CD4-positive, alpha-beta T cell treated with Interleukin-12 subunit alpha and Interleukin-12 subunit beta, for 1 hour (primary cell): ENCODE measurements around the gene CNNM1.
A peak's percentile ranks its signal among the peaks of the same experiment; 100 is the strongest.

Experiments used
- DNase-seq: peaks from one replicate; pipeline ENCODE4 v3.0.0-alpha.2; 2020

Gene CNNM1

DNA sequence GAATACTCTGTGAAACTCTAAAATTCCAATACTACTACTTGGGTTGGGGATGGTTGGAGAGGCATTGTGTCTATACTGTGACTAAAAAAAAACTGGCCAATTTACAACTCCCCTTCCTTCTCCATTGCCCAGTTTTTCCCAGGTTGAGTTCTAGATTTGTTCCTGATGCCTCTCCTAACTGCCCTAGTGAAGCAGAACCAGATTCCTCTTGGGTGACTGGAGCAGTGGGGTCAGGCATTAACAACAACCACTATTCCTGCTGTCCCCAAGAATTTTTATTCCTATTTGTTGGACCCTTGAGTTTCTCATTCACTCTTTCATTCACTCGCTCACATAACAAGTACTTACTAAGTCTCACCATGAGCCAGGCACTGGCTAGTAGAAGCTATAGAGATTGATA is 95.5 kb downstream of the CNNM1 start:
- no peak for DNase-seq

DNA sequence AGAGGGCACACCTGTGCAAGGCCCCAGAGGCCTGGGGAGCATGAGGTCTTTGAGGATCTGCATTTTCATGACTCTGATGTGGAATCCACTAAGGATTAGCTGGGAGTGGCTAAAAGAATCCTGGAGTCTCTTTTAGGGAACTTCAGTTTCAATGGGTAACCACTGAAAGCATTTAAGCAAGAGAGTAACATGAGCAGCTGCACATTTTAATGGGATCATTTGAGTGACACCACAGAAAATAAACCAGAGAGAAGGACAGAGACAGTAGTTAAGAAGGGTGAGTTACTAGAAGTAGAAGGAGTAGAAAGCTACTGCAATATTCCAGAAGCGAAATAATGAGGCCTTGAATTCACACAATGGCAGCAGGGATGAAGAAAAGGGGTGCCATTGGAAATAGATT is 96.0 kb downstream of the CNNM1 start:
- no peak for DNase-seq

DNA sequence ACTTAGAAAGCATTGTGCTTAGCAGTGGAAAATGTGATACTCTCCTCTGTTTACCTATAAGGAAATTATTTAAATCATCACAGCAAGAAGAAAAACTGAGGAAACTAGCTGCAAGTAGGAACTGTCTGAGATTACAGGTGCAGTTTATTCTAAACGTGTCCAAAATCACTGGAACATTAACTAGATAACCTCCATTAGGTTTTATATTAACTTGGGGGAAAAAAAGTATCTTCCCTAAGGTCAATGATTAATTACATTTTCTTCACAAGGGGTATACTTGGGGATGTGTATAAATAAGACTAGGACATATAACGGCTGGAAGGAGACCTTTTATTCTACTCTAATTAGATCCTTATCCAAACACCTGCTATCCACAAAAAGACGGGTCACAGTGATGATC is 97.5 kb downstream of the CNNM1 start:
- DNase-seq = no peak

GRCh38 chr10:99427566-99428190 is 98.5 kb downstream of the CNNM1 start:
- DNase-seq = no peak

DNA sequence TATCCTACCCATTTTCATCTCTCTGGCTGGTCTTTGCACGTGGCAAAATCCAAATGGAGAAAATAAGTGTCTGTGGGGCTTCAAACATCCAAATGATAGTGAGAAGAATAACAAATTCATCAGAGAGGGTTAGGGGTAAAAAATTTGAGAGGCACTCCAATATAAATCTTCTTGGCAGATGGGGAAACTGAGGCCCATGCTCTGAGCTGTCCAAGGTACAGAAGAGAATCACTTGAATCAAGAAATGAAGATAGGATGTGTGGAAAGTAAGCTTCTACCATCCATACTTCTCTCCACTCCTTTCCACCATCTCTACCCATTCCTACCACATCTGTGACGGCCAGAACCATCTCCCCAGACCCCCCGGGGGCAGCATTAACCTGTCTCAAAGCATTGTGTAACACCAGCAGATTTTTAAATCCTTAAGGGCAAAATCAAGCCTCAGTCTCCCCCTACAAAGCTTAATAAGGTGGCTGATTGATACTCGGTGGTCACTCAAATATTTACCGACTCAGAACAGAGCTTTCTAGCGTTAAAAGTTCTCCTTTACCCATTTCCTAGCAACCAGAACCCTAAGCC is 100.5 kb downstream of the CNNM1 start:
- DNase-seq = no peak

- no peak for DNase-seq
Observed at GRCh38 chr10:99430116-99430450, 100.9 kb downstream of the CNNM1 start.

- peak; percentile 96 for DNase-seq
Observed at GRCh38 chr10:99430451-99431189, 101.5 kb downstream of the CNNM1 start, which contains the start of gene GOT1. Gene GOT1 (minus strand): TSS chr10:99430624. CDS start chr10:99430565, 59 bp downstream.

DNA sequence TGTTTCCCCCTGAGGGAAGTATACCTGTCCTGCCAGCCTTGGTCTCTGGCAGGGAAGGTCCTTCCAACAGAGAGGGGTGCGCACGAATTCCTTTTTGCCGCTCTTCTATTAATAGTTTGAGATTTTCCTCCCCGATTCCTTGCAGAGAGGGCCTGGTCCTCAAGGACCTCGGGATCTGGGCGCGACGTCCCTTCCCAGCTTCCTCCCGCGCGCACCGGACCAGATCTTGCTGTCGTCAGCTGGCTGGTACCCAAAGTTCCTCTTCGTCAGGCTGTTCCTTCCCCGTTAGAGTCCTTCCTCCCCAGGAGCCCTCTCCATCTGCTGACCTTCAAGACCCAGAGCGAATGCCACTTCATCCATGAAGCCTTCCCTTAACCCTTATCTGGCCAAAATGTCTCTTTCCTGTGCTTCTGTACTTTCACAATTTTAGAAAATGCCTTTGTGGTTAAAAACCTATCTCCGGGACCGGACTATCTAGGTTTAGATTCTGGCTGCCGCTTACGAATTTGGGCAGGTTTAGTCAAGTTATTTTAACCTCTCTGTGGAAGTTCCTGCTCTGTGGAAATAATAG is 102.1 kb downstream of the CNNM1 start:
- peak; percentile 3 for DNase-seq

DNA sequence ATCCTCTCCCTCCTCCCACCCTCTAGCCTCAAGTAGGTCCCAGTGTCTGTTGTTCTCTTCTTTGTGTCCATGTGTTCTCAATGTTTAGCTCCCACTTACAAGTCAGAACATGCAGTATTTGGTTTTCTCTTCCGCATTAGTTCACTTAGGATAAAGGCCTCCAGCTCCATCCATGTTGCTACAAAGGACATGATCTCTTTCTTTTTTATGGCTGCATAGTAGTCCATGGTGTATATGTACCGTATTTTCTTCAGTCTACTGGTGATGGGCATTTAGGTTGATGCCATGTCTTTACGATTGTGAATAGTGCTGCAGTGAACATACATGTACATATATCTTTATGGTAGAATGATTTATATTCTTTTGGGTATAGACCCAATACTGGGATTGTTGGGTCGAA is 102.9 kb downstream of the CNNM1 start:
- no peak for DNase-seq

DNA sequence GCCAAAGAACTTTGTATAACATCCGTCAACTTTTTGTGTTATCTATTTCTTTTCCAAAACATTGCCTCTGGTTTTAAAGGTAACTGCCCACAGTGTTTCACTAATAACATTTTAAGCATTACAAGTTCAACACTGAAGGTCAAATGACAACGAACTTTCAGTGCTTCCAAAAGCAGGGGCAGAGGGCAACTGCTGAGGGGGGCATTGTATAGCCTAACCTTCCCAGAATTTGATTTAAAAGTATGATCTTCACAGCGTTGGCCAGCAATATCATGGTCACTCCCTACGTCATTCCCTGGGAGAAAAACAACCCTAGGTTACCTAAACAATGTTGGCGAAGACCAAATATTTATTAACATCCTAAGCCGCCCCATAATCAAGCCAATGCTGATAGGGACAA is 103.7 kb downstream of the CNNM1 start:
- no peak for DNase-seq

- DNase-seq = no peak
Observed at GRCh38 chr10:99433378-99434020, 104.3 kb downstream of the CNNM1 start.

DNA sequence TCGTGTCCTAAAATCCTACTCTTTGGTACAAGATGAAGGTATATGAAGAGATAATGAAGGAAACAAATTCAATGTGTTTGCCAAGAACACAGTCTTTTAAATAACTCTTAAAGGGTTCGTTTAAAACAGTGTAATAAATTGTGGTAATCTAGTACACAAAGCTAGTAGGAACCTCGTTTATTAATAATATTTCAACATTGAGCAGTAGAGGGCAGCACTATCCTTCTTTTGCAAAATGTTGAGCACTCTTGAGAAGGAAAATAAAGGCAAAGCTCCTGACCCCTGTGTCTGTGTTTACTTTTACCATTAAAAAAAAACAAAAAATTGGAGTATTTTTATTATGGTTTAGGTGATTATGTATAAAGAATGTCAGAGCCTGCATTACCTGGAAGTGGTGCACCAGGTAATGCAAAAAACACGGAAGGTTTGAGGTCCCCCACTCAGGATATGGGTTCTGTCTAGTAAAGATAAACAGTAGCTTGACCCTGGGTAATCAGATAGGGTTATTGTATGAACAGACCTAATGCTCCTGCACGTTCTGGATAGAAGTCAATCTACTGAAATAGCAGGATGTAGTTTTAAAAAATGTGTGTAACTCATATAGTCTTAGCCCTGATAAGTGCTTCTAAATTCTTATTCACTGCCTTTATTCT is 107.0 kb downstream of the CNNM1 start:
- peak; percentile 61 for DNase-seq

DNA sequence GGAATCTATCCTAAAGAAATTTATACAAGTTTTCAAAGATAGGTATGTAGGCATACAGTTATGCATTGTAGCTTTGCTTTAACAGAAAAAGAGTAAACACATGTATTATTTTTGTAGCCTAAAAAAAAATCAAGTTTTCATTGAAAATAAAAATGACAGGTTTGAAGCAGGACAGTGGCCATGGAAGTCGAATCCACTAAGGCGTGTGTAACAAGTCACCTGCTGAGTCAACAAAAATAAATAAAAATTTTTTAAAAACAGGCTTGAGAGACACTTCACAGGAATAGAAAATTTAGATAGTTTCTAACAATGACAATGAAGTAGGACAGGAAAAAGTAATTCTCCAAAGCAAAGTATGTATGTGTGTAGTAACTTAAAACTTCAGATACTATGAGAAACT is 109.7 kb downstream of the CNNM1 start:
- DNase-seq = no peak

GRCh38 chr10:99442394-99442793 is 113.2 kb downstream of the CNNM1 start:
- DNase-seq = no peak

DNA sequence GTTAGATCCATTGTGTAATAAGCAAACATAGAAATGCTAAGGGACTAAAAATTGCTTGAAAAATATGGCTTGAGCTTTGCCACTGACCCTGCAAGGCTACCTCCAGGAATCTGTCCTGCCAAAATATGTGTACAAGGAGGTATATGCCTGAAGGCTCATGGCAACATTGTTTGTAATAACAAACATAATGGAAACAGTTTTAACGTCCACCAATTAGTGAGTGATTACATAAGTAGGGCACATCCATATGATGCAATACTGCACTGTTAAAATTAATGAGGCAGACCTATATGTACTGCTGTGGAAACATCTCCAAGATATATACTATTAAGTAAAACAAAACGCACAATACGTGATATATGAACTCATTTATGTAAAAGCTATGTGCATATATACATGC is 114.3 kb downstream of the CNNM1 start:
- DNase-seq = no peak
